ENCODE measurements around the gene GLI3.

Gene GLI3

DNA sequence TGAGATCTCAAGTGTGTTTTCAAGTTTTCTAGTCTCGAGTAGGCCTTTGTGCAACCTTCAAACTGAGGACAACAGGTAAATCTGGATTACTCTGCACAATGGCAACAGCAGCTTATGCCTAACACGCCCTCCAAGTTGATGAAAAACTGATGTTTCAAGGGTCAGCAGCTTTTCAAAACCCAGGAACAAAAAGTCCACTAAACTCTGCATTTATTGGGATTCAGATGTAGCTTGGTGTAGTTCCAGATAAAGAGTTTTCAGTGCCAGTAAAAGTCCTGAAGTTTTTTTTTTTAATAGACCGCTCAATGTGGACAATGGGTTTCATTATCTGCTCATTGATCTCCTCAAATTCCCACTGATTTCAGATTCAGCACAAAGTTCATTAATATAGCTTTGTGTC is 259.3 kb downstream of the GLI3 start:
- no peak overlapping the region for H3K4me3 ChIP-seq (ENCODE audit: low read depth, low read length)
- TF ChIP-seq, protein P1, sequence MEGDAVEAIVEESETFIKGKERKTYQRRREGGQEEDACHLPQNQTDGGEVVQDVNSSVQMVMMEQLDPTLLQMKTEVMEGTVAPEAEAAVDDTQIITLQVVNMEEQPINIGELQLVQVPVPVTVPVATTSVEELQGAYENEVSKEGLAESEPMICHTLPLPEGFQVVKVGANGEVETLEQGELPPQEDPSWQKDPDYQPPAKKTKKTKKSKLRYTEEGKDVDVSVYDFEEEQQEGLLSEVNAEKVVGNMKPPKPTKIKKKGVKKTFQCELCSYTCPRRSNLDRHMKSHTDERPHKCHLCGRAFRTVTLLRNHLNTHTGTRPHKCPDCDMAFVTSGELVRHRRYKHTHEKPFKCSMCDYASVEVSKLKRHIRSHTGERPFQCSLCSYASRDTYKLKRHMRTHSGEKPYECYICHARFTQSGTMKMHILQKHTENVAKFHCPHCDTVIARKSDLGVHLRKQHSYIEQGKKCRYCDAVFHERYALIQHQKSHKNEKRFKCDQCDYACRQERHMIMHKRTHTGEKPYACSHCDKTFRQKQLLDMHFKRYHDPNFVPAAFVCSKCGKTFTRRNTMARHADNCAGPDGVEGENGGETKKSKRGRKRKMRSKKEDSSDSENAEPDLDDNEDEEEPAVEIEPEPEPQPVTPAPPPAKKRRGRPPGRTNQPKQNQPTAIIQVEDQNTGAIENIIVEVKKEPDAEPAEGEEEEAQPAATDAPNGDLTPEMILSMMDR (IDR thresholded peaks at IDR 0.05; ENCODE audit: borderline replicate concordance, insufficient read depth, low read depth, low read length): no peak

DNA sequence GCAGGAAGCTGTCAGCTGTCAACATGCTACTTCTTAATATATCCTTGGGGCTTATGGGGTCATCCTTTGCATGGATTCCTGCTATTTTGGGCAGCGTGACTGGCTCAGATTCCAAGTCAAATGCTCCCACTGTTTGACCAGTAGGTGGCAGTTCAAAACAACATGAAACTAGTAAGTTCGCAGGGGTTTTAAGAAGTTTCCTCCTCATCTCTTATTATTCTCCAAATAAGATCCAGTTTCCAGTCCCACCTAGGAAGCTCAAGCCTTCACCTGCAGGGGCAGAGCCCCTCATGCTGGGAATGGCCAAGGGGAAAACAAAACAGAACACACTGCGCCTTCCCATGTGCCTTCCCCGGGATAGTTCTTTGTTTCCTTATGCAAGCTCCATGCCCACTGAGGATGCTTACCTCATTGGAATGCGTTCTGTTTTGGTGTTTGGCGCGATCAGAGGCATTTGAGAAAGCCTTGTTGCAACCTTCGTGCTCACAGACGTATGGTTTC is 259.8 kb downstream of the GLI3 start:
- H3K4me3 ChIP-seq (ENCODE audit: low read depth, low read length): no peak overlapping the region
- TF ChIP-seq, protein P1 (IDR thresholded peaks at IDR 0.05; ENCODE audit: borderline replicate concordance, insufficient read depth, low read depth, low read length): peak; percentile 59; the same call in 1 of the 2 replicates

DNA sequence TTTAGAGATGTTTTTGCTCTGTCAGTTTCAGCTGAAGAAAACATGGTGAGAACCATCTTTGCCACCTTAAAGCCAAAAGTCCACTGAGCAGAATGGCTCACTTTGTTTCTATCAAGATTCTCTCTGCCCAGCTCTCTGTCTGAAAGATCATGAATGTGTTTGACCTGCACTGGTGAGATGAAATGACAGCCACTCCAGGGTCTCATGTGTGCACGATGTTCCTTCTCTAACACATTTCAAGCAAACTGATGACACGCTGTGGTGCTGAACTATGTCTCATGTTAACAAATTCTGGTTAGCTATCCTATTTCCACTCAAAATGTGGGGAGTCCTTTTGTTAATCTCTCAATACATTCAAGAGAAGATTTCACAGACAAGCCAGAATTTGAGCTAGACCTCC is 260.6 kb downstream of the GLI3 start:
- no peak overlapping the region for H3K4me3 ChIP-seq (ENCODE audit: low read depth, low read length)
- TF ChIP-seq, protein P1 (IDR thresholded peaks at IDR 0.05; ENCODE audit: borderline replicate concordance, insufficient read depth, low read depth, low read length): no peak

DNA sequence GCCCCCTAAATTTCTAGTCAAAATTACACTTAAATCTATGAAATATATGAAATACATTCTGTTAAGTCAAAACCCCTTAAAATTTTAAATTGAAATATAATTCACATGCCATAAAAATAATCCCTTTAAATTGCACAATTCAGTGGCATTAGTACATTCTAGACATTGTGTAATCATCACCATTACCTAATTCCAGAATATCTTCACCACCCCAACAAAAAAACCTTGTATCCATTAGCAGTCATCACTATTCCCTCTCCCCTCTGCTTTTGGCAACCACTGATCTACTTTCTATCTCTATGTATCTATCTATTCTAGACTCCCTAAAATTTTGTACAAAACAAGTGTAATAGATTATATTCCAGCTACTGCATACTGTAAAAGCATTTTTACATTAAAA is 261.2 kb downstream of the GLI3 start:
- TF ChIP-seq, protein P1 (IDR thresholded peaks at IDR 0.05; ENCODE audit: borderline replicate concordance, insufficient read depth, low read depth, low read length): no peak
- H3K4me3 ChIP-seq (ENCODE audit: low read depth, low read length): no peak overlapping the region

DNA sequence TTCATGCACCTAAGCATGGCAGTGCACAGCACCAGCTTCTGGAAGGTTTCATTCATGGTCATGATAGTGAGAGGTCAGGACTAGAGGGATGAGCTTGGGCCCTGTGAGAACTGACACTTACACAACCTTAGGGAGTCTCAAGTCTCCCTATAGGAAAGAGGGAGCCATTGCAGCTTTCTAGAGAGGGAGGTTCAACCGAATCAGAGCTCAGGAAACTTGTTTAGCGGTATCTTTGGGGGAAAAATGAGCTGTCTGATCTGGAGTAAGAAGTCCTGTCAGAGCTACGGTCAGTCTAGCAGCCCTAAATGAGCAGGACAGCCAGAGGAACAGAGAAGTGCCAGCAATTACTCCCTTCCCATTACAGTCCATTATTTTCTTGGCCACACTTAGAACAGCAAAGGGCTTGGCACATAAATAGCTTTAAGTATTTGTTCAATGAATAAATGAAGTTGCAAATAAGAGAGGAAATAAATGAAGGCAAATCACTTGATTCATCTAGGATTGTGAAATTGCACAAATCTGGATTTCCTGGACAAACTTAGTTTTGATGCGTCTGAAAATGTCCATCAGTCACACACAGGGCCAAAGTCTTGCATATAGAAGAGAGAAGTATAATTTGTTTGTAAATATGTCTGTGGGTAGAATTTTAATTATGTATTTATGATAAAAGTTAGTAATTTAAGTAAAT is 262.0 kb downstream of the GLI3 start:
- TF ChIP-seq, protein P1 (IDR thresholded peaks at IDR 0.05; ENCODE audit: borderline replicate concordance, insufficient read depth, low read depth, low read length): no peak

DNA sequence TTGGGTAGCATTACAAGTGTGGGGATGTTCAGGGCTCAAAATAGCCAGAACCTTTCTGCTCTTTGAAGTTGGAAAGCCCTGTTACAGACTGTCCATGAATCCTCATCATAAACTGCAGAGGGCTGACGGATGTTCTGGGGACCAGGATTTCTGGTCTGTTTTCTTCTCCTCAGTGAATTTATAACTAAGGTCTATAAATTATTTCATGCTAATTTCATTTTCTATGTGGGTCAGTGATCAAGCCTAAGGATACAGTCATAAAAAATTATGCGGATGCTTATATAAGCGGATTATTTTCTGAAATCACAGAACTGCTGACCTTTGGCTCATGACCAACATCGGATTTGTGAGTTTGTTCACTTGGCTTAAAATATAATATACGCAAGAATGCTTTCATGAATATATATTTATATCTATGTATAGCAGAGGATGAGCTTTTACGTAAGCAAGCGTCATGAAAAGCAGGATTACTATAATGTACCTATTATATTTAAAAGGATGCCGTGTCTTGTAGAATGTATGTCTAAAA is 263.7 kb downstream of the GLI3 start:
- TF ChIP-seq, protein P1 (IDR thresholded peaks at IDR 0.05; ENCODE audit: borderline replicate concordance, insufficient read depth, low read depth, low read length): no peak

More for the DNA sequence above, 262.0 kb downstream of the GLI3 start:
- H3K4me3 ChIP-seq (ENCODE audit: low read depth, low read length): no peak overlapping the region

DNA sequence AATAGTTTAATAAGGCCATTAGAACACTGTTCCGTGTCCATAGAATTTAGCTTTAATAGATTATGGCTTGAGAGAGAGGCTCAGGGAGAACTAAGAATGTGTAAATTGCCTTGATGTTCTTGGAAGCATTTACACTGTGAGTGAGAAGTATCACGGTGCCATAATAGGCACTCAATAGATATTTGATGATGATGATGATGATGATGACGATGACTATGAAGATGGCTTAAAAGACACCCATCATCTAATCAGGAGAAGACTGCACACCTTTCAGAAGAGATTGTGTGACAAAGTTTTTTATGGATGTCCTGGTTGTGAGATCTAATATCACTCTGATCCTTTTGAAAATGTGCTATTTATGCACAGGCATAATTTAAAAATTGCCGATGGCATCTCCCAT is 264.2 kb downstream of the GLI3 start:
- TF ChIP-seq, protein P1 (IDR thresholded peaks at IDR 0.05; ENCODE audit: borderline replicate concordance, insufficient read depth, low read depth, low read length): no peak
- H3K4me3 ChIP-seq (ENCODE audit: low read depth, low read length): no peak overlapping the region

More for the DNA sequence above, 263.7 kb downstream of the GLI3 start:
- H3K4me3 ChIP-seq (ENCODE audit: low read depth, low read length): no peak overlapping the region
